KOPT-K1 (cell line): ENCODE data around the gene CHAT.

Experiments used
- H3K27ac ChIP-seq: fragments of 200-600 bp; sonication (generic); 2 replicates; pipeline ENCODE4 v1.5.1; 2016; ENCODE audit warnings: antibody characterized with exemption, mild to moderate bottlenecking, low read depth, low read length; ENCODE audit not compliant: poor library complexity, severe bottlenecking
- H3K36me3 ChIP-seq: fragments of 200-600 bp; sonication (generic); 2 replicates; pipeline ENCODE4 v1.5.1; 2017; ENCODE audit warnings: antibody characterized with exemption, mild to moderate bottlenecking, low read length, moderate library complexity; ENCODE audit not compliant: insufficient read depth
- H3K9me3 ChIP-seq: fragments of 200-600 bp; sonication (generic); 2 replicates; pipeline ENCODE4 v1.5.1; 2017; ENCODE audit warnings: antibody characterized with exemption, low read length, mild to moderate bottlenecking; ENCODE audit not compliant: insufficient read depth, poor library complexity, severe bottlenecking

The CHAT gene

DNA sequence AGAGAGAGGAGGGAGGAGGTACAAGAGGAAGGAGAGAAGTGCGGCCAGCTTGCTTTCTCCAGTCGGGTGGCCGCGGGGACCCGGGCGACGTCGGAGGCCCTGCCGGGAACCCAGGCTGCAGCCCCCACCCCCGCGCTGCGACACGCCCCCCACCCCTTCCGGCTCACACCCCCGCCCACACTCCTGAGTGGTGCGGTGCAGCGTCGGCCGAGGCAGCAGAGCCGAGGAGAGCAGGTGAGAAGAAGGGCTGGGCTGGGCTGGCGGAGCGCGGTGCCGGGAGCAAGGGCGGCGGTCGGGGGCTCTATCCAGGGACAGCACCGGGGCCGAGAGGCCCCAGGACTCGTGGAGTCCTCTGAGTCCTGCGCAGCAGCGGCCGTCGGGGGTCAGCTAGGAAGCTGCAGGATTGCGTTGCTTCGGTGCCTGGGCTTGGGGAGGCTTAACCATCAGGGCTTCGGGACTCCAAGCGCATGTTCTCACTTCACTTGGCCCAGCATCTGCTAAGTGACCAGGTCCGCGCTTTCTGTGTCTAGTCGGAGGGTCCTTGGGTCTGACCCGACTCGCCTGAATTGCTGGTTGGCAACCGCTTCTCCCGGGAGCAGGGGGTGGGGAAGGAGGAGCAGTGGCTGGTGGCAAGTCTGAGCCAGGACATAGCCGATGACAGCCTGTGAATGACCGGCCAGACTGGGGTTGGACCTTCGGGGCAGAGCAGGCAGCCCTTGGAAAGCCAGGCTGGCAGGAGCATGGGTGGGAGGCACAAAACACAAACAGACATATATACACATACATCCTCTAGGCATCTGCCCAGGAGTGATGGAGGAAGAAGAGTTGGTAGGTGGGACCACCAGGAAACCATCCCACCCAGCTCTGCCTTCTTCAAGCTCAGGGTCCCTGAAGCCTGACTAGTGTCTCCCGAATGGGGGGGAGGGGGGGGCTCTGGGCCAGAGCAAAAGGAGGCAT is 683 bp downstream of the CHAT start:
- Histone ChIP-seq H3K27ac (no peak overlapping the region), H3K9me3 (no peaks in the 10 kb centered on the region), H3K36me3 (no peaks in the 10 kb centered on the region)

DNA sequence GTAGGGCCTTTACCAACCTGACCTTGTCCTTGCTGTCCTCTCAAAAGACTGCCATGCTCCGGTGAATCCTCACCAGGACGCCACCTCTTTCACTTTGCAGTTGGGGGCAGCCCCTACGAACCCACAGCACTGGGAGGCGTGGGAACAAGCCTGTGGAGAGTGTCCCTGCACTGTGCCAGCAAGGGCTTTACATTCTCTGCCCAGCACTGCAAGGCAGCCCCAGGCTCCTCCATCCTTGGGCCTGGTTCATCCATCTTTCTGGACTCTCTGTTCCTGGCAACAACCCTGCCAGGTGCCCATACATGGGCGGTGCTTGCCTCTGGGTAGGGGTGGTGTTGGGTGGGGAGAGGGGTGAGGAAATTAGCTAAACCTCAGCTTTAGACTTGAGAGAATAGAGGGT is 1.4 kb downstream of the CHAT start:
- H3K27ac ChIP-seq = no peak overlapping the region
- H3K9me3 ChIP-seq = no peaks in the 10 kb centered on the region
- no peaks in the 10 kb centered on the region for H3K36me3 ChIP-seq

DNA sequence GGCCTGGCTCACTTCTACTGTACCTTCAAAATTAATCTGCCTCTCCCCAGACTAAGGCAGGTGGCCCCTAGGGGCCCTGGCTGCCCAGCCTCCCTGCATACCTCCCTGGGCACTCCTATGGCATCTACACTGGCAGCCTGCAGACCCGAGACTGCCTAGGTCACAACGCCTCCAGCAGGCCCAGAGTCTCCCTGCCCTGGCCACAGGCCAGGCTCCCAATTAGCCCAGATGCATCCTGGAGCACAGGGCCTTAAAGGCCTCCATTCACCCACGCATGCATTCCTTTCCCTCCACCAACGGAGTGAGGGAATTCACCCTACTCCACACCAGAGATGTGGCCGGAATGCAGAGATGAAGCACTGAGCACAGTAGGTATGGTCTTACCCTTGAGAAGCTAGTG is 1.9 kb downstream of the CHAT start:
- Histone ChIP-seq H3K9me3 (no peaks in the 10 kb centered on the region), H3K36me3 (no peaks in the 10 kb centered on the region), H3K27ac (no peak overlapping the region)

DNA sequence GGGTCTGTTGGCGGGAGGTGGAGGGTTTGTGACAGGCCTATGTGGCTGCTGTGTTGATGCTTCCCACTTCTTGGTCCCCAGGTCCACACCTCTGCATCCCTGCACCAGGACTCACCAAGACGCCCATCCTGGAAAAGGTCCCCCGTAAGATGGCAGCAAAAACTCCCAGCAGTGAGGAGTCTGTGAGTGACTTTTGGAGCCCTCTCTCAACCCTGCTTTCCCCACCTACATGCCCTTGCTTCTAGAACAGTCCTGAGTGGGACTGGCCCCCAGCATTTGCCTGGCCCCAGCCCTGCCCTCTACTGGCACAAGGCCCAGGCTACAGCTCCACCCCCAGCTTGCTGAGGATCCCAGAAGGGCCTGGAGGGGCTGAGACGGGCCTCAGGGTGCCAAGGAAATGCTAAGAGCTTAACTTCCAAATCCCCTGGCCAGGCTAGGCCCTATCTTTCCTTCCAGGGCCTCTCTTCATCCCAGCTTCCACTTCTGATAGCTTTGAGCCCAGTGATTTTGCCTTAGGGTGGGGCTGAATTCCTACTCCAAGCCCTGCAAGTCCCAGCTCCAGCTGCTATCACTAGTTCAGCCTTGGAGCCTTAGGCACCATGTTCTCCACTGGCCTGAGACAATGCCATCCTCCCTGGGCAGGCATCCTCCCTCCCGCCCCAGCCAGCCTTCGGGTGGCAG is 2.7 kb downstream of the CHAT start:
- H3K27ac ChIP-seq = no peak overlapping the region
- H3K9me3 ChIP-seq = no peaks in the 10 kb centered on the region
- H3K36me3 ChIP-seq = no peaks in the 10 kb centered on the region

DNA sequence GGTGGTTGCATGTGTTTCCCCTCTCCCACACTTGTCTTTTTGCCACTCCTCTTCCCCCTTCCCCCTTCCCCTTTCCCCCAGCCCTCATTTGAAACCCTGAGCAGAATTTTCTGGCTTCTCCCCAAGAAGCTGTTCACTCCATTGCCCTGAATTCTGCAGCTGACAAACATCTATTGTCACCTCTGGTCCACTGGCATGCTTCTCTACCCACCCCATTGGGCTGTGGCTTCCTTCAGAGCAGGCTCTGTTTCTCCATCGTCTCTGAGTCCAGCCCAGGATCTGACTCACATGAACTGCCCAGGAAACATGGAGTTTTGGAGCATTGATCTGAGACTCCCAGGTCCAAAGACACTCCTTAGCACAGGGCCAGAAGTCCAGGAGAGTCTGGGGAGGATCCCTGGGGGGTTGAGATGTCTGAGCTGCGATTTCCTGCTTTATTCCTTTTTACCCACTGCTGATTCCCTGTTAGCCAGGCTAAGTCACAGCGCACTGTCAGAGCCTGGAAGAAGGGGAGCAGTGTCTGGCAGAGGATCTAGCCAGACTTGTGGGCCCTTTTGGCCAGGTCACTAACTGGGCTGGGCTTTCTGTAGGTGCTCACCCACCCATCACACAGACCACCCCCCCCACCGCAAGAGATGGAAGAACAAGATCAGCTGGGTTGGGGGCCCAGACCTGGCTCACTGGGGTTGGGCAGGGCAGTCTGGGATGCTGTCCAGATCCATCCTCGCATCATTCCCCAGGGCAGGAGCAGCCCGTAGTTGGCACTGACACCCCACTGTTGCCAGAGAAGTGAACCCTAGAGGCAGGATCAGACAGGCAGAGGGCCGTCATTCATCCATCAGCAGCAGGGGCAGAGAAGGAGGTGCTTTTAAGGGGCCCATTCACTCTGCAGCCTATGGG is 3.5 kb downstream of the CHAT start:
- Histone ChIP-seq H3K9me3 (no peaks in the 10 kb centered on the region), H3K27ac (no peak overlapping the region), H3K36me3 (no peaks in the 10 kb centered on the region)

DNA sequence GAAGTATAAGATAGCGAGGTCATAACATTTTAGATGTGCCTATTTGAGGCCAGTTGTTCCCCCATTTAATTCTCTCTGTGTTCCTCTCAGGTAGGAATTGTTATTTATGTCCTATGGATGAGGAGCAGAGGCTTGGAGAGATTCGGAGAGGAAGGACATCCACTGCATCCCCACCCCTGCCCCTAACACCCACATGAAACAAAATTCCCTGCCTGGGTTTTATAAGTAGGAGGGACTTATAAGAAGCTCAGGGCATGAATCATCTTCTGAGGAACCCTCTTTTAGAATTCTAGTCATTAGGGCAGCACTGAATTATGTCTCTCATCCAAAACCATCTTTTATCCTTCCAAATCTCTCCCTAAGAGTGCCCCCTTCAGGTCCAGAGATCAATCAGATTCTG is 5.0 kb downstream of the CHAT start:
- H3K36me3 ChIP-seq = no peaks in the 10 kb centered on the region
- H3K27ac ChIP-seq = no peak overlapping the region
- no peaks in the 10 kb centered on the region for H3K9me3 ChIP-seq

DNA sequence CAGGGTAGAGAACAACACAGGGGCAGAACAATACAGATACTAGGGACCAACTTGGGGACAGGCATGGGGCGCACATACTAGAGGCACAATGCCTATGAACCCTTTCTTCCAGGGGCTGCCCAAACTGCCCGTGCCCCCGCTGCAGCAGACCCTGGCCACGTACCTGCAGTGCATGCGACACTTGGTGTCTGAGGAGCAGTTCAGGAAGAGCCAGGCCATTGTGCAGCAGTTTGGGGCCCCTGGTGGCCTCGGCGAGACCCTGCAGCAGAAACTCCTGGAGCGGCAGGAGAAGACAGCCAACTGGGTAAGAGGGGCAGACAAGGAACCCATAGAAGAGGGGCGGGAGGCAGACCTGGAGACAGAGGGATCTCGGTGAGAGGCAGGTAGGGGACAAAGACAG is 5.8 kb downstream of the CHAT start:
- H3K9me3 ChIP-seq = no peaks in the 10 kb centered on the region
- H3K36me3 ChIP-seq = no peaks in the 10 kb centered on the region
- H3K27ac ChIP-seq = no peak overlapping the region

DNA sequence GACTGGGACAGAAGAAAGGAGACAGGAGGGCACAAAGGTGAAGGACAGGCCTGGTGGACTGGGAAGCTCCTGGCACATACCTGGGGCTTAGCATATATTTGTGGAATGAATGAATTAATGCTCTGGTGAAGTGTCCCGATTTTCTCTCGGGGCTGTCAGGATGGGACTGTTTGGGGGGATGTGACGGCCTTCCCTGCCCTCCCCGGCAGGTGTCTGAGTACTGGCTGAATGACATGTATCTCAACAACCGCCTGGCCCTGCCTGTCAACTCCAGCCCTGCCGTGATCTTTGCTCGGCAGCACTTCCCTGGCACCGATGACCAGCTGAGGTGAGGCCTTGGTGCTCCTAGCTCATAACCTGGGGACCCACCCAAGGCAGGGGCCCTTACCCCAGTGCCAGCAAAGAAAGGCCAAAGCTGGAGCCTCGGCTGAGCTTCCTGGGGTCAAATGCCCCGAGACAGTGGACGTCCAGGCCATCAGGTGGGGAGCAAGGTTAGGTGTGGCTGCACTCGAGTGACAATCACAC is 6.5 kb downstream of the CHAT start:
- no peaks in the 10 kb centered on the region for H3K9me3 ChIP-seq
- H3K27ac ChIP-seq = no peak overlapping the region
- H3K36me3 ChIP-seq = no peaks in the 10 kb centered on the region

DNA sequence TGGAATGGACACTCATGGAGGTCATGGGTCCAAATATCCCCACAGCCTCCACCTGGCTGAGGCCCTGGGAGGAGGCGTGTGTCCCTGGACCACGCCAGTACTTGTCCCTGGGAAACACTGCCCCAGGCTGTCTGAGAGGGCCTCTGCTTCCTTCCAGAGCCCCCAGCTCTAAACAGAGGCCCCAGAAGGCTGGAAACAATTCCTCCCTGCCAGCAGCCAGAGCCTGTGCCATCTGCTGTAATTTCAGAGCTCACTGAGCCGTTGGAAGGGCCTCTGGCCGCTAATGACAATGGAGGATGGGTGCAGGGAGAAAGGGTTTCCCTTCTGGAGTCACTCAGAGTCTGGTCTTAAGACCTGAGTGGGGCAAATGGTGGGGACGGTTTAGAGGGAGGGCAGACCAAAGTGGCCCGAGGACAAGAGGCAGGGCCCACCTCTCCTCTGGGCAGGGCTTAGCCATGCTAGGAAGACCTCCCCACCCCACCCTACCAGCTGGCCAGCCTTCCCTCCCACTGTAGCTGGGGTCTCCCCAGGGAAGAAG is 7.1 kb downstream of the CHAT start:
- Histone ChIP-seq H3K9me3 (no peaks in the 10 kb centered on the region), H3K27ac (no peak overlapping the region), H3K36me3 (no peaks in the 10 kb centered on the region)

DNA sequence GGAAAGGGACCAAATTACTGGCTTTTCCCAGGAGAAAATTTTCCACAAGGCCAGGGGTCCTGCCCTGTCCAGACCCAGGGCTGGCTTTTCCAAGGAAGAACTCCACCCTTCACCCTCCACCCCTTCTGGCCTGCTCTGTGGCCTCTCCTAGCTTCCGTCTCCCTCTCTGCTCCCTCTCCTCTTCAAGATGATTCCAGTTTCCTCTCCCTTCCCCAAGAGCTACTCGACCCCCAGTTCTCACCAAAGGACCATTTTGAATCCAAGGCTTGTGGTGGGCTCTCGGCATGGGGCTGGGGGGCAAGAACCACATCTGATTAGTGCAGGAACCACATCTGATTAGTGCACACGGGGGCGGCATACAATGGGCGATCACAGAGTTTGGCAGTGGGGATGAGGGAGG is 7.7 kb downstream of the CHAT start:
- no peak overlapping the region for H3K27ac ChIP-seq
- H3K36me3 ChIP-seq = no peaks in the 10 kb centered on the region; the same call in 1 of the 2 replicates
- H3K9me3 ChIP-seq = no peaks in the 10 kb centered on the region

DNA sequence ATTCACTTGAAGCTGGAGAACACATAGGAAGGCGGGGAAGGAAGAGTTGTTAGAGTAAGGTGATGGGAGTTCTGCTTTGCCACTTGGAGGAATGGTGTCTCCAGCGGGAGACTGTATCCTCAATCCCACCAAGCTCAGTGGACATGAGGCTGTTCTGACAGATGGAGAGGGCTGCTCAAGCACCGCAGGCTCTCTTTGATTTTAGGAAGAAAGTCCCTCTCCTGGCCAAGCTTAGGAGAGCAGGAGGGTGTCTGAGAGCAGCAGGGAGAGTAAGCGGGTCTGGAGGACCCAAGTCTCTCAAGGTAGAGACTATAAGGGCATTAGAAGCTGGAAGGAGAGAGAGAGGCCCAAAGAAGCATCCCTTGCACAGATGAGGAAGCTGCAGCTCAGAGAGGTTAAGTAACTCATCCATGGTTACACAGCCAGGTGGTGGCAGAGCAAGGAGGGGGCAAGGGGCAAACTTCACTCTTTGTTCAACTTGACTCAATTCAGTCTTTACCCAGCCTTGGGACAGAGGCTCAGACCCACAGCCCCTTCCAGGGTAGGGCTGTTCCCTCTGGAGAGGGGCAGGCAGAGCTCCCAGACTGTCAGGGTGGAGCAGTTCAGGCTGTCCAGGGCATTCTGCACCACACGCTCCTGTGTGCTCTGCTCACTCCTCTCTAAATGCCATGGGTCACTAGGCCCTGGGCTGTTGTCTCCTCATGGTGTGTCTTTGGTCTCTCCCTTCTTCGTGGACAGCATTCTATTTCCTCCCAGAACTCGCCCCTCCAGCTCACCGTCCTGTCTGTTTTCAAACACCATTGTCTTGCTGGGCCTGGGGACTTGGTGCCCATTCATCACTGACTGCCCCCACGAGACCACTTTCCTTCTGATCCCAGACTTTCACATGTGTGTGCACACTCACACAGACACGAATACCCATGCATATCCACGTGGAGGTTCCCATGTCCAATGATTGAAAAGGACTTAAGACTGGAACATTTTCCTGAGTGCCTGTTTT is 8.9 kb downstream of the CHAT start:
- no peaks in the 10 kb centered on the region for H3K9me3 ChIP-seq
- H3K27ac ChIP-seq = no peak overlapping the region
- H3K36me3 ChIP-seq = peaks cover 6% of the 10 kb centered on the region; the same call in 1 of the 2 replicates

DNA sequence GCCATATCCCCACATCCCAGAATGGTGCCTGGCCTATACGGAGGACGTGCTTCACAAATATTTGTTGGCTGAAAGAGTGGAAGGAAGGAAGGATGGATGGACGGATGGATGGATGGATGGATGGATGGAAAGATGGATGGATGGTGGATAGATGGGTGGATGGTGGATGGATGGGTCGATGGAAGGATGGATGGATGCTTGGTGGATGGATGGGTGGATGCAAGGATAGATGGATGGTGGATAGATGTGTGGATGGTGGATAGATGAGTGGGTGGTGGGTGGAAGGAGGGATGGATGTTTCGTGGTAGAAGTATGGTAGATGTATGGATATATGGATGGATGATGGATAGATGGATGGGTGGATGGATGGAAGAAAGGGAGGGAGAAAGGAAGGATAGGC is 10.8 kb downstream of the CHAT start:
- no peaks in the 10 kb centered on the region for H3K9me3 ChIP-seq
- peaks cover 6% of the 10 kb centered on the region; the same call in 1 of the 2 replicates for H3K36me3 ChIP-seq
- no peak overlapping the region for H3K27ac ChIP-seq

DNA sequence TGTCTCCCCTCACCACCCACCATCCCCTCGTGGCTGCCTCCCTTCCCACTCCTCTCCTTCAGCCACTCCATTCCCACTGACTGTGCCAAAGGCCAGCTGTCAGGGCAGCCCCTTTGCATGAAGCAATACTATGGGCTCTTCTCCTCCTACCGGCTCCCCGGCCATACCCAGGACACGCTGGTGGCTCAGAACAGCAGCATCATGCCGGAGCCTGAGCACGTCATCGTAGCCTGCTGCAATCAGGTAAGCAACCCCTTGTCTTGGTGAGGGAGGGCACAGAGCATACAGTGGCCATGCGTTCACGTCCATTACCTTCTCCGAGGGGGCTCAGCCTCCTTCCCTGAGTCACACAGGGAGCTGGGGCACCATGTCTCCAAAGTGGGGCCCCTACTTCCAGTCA is 11.6 kb downstream of the CHAT start:
- H3K9me3 ChIP-seq = no peaks in the 10 kb centered on the region
- H3K27ac ChIP-seq = no peak overlapping the region
- H3K36me3 ChIP-seq = peaks cover 6% of the 10 kb centered on the region; the same call in 1 of the 2 replicates
